GM12874 (cell line): Measurements from ENCODE around the gene FOSL2.

Experiments used
- TF ChIP-seq, protein P1 (sequence below): IDR thresholded peaks from 2 replicates; pipeline ENCODE4 v1.5.1; 2011; ENCODE audit warnings: low read depth, mild to moderate bottlenecking, control low read depth, low read length, moderate library complexity; ENCODE audit not compliant: insufficient read depth

FOSL2 gene

DNA sequence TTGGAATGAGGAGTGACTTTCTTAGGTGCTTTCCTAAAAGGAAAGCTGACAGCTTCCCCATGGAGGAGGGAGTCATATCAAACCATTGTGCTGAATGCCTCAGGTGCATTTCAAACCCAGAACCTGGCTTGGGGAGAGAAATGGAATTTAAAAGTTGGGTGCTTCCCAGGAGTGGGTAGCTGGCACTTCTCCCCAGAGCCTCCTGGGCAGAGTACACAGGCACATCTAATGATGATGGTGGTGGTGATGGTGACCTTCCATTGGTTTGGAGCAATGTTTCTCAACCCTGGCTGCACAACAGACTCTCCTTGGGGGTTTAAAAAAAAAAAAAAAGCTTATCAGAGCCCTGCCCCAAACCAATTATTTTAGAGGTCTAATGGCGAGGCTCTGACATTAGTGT, 8.3 kb downstream of the FOSL2 start:
- TF ChIP-seq, protein P1, sequence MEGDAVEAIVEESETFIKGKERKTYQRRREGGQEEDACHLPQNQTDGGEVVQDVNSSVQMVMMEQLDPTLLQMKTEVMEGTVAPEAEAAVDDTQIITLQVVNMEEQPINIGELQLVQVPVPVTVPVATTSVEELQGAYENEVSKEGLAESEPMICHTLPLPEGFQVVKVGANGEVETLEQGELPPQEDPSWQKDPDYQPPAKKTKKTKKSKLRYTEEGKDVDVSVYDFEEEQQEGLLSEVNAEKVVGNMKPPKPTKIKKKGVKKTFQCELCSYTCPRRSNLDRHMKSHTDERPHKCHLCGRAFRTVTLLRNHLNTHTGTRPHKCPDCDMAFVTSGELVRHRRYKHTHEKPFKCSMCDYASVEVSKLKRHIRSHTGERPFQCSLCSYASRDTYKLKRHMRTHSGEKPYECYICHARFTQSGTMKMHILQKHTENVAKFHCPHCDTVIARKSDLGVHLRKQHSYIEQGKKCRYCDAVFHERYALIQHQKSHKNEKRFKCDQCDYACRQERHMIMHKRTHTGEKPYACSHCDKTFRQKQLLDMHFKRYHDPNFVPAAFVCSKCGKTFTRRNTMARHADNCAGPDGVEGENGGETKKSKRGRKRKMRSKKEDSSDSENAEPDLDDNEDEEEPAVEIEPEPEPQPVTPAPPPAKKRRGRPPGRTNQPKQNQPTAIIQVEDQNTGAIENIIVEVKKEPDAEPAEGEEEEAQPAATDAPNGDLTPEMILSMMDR = no peak

DNA sequence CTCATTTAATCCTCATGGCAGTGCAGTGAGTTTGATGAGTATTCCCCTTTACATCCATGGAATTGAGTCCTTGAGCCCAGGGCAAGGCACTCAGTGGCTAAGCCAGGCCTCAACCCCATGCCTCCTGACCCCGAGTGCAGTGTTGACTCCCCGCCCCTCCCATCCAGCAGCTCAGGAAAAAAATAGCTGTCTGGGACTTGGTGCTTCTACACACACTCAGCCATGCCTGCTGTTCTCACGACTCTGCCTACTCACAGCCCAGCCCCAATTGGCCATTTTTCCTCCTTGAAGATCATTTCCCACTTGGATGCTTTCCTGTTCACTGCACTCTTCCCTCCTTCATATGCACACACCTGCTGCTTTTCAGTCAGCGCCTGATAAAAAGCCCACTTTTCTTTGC, 8.8 kb downstream of the FOSL2 start:
- TF ChIP-seq, protein P1 = no peak

- TF ChIP-seq, protein P1 = no peak
These were observed 9.4 kb downstream of the FOSL2 start for GRCh38 chr2:28401948-28402550.

DNA sequence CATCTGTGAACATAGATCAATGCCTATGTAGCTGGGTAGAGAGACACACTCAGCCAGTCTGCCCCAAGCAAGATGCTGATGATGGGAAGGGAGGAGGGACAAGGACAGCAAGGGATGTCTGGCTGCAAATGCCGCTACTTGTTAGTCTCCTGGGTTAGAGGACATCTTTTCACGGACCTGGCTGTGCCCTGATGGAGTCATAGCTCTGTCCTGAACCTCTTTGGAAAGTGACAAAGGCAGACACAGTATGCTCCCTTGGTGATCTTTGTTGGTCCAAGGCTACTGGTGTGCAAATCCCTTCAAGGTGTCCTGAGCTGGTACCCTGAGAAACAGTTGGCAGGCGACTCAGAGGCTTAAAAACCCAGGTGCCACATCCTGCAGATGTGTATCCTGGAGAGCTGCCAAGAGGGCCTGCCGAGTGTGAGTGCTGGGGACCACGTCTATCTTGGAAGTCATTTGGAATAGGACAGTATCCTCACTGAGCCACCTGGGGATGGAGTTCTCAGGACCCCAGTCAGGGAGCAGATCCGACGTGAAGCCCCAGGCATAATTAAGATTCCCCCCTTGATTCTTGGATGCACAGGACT, 10.8 kb downstream of the FOSL2 start:
- TF ChIP-seq, protein P1 = no peak

- TF ChIP-seq, protein P1 = no peak
These were observed 11.4 kb downstream of the FOSL2 start for GRCh38 chr2:28404086-28404485.

DNA sequence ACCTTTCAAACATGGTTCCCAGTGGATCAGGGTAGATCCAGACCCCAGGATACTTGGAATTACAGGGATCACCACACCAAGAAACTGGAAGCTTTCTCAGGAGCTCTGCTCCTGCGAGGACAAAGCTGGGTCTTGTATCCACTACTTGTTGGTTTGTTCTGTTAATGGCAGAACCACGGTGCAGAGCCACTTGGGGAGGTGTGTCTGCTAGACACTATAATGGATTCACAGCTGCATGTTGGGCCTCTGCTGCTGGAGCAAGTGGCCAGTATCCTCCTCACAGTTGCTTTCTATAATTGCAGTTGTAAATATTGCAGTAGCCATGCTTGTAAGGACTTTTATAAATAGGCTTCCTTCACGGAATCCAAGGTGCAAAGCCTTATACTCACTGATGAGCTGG, 12.9 kb downstream of the FOSL2 start:
- TF ChIP-seq, protein P1 = no peak

DNA sequence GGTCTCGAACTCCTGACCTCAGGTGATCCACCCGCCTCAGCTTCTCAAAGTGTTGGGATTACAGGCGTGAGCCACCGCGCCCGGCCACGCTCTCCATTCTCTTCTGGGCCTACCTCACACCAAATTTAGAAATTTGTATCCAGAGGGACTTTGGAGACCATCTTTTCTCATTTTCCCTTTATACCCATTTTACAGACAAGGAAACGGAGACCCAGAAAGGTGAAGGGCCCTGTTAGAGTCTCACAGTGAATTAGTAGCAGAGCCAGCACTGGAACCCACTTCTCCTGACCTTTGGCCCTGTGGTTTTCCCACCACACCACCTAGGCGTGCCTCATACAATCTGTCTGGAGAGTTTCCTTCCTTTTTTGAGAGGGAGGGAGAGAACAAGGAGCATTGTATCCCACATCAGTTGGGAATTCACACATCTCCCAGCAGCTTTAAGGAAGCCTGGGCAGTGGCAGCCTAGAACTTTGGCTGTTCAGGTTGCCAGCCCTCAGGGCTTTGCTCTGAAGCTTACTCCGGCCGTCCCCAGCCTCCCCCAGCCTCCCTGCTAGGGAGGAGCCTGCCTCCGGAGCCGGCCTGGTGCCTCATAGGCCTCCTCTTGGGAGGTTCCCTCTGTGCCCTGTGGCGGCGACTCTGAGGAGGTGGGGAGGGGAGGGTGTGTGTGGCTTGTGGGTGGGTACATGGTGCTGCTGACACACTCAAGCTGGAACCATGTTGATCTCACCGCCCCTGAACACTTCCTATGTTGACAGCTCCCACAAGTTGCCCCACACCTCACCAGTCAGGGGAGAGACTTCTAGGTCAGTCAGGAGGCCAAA, 13.8 kb downstream of the FOSL2 start:
- TF ChIP-seq, protein P1 = no peak
